ENCODE measurements around the gene MTFMT.
"Not testable (repeated sequence)": the region's sequence is repeated elsewhere in the genome, so short reads cannot be mapped to it uniquely, and the experiment has no call there.

Gene MTFMT

DNA sequence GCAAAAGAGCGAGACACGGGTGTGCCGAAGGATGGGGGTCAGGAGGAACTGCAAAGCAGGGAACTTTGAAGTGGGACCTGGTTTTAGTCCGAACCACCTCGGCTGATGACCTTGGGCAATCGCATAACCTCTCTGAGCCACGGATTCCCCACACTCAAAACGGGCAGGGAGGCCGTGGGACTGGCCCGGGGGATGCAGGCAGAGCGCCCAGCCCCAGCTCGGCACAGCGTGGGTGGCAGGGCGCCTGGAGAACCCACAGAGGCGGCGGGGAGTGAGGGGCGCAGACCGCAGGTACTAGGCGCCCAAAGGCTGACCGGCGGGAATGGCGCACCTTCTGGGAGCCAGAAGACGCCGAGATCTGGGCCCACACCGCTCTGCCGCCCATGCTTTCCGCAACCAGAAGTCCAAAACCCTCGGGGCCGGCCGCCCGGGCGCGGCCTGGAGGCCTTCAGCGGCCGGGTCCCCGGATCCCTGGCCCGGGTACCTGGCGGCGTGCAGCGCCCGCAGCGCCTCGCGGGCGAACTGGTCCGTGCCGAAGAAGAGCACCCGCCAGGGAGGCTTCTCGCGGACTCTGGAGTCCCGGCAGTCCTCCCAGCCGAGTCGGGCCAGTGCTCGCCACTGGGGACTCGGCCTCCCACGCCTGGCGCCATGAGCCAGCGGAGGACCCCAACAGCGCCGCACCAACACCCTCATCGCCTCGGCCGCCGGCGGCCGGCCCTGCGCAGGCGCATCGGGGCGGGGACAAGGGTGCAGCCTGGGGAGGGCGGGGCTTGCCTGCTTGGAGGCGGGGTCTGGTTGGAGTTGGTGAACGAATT is at the start of gene MTFMT:
Gene MTFMT (minus strand): TSS at position 719 of the 815 bp plus-strand sequence. CDS start 26 bp downstream, at position 693.
- DNase-seq (ENCODE audit: low read depth): peak; percentile 90
- peak within 1 kb of the TSS; percentile 86 for H3K4me3 ChIP-seq (ENCODE audit: low read depth, low read length)
- peak; percentile 9 for TF ChIP-seq CTCF (IDR thresholded peaks at IDR 0.05; ENCODE audit: insufficient read depth, low read depth, low read length, missing control alignments)

- peak; percentile 9 for TF ChIP-seq CTCF (IDR thresholded peaks at IDR 0.05; ENCODE audit: insufficient read depth, low read depth, low read length, missing control alignments)
- H3K4me3 ChIP-seq (ENCODE audit: low read depth, low read length): no peak overlapping the region
- peak; percentile 20 for DNase-seq (ENCODE audit: low read depth)
These were observed 48.5 kb upstream of the MTFMT start for GRCh38 chr15:65077981-65078352.

- no peak for TF ChIP-seq CTCF (IDR thresholded peaks at IDR 0.05; ENCODE audit: insufficient read depth, low read depth, low read length, missing control alignments)
- no peak overlapping the region for H3K4me3 ChIP-seq (ENCODE audit: low read depth, low read length)
- DNase-seq (ENCODE audit: low read depth): no peak
These were observed 48.0 kb upstream of the MTFMT start for GRCh38 chr15:65077291-65077980.

DNA sequence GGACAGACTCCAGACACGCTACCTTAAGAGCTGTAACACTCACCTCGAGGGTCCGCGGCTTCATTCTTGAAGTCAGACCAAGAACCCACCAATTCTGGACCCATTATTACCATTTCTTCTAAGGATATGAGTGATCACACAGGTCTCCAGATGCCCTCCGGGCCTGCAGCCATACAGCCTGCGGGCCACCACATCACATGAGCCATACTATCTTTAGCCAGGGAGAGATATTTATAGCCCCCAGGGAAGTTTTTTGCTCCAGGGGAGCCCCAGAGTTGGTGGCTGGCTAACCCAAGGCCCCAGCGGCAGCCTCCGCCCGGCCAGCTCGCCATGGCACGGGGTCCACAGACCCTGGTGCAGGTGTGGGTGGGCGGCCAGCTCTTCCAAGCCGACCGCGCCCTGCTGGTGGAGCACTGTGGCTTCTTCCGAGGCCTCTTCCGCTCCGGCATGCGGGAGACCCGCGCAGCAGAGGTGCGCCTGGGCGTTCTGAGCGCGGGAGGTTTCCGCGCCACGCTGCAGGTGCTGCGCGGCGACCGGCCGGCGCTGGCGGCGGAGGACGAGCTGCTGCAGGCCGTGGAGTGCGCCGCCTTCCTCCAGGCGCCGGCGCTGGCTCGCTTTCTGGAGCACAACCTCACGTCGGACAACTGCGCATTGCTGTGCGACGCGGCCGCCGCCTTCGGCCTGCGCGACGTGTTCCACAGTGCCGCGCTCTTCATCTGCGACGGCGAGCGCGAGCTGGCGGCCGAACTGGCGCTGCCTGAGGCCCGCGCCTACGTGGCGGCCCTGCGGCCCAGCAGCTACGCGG is 47.2 kb upstream of the MTFMT start, which contains the start of gene KBTBD13:
Gene KBTBD13 (plus strand): TSS at position 261 of the 805 bp plus-strand sequence. CDS start 70 bp downstream, at position 331.
- TF ChIP-seq CTCF (IDR thresholded peaks at IDR 0.05; ENCODE audit: insufficient read depth, low read depth, low read length, missing control alignments): no peak
- no peak within 1 kb of the TSS for H3K4me3 ChIP-seq (ENCODE audit: low read depth, low read length)
- no peak for DNase-seq (ENCODE audit: low read depth)

- H3K4me3 ChIP-seq (ENCODE audit: low read depth, low read length); DNase-seq (ENCODE audit: low read depth): not testable (repeated sequence)
These were observed 46.4 kb upstream of the MTFMT start for GRCh38 chr15:65075607-65076395.

DNA sequence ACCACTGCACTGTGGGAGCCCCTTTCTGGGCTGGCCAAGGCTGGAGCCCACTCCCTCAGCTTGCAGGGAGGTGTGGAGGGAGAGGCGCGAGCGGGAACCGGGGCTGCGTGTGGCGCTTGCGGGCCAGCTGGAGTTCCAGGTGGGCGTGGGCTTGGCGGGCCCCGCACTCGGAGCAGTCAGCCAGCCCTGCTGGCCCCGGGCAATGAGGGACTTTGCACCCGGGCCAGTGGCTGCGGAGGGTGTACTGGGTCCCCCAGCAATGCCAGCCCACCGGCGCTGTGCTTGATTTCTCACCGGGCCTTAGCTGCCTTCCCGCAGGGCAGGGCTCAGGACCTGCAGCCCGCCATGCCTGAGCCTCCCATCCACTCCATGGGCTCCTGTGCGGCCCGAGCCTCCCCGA is 45.5 kb upstream of the MTFMT start:
- not testable (repeated sequence) for DNase-seq (ENCODE audit: low read depth); H3K4me3 ChIP-seq (ENCODE audit: low read depth, low read length)

DNA sequence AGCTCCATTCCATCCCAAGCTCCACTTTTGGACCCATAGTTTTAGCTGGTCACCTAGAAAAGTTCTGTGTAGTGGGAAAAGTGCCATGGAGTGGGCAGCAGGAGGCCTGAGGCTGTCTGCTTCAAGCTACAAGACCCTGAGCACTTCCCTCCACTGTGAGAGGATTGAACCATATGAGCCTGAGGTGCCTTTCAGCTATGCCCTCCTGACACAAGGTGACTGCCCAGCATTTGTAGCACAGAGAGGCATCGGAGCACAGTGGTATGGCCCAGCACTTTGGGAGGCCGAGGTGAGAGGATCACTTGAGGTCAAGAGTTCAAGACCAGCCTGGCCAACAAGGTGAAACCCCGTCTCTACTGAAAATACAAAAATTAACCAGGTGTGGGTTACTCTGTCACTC is 43.2 kb upstream of the MTFMT start:
- no peak for DNase-seq (ENCODE audit: low read depth)
- TF ChIP-seq CTCF (IDR thresholded peaks at IDR 0.05; ENCODE audit: insufficient read depth, low read depth, low read length, missing control alignments): no peak
- H3K4me3 ChIP-seq (ENCODE audit: low read depth, low read length): no peak overlapping the region

Data from GM12865 (cell line).